GM21367 (cell line): ENCODE data around the gene NXN.
"Not testable (repeated sequence)": the region's sequence is repeated elsewhere in the genome, so short reads cannot be mapped to it uniquely, and the experiment has no call there.

ENCODE experiments used
- ATAC-seq: cut with Tn5 transposase; IDR thresholded peaks from one replicate; pipeline ENCODE4 v1.9.1; 2021; ENCODE audit not compliant: unreplicated experiment

The NXN gene

GRCh38 chr17:980406-981291, 1.1 kb upstream of the NXN start:
- ATAC-seq = no peak

- ATAC-seq = no peak
These were observed 401 bp downstream of the NXN start for GRCh38 chr17:979212-979538.

GRCh38 chr17:978103-979093, 1.2 kb downstream of the NXN start:
- ATAC-seq = no peak

GRCh38 chr17:977166-977565, 2.4 kb downstream of the NXN start:
- no peak for ATAC-seq

GRCh38 chr17:976312-976711, 3.3 kb downstream of the NXN start:
- ATAC-seq = no peak

GRCh38 chr17:975371-975915, 4.1 kb downstream of the NXN start:
- ATAC-seq = no peak

GRCh38 chr17:974778-975177, 4.8 kb downstream of the NXN start:
- not testable (repeated sequence) for ATAC-seq

- no peak for ATAC-seq
These were observed 6.5 kb downstream of the NXN start for GRCh38 chr17:973053-973452.

- not testable (repeated sequence) for ATAC-seq
These were observed 7.7 kb downstream of the NXN start for GRCh38 chr17:971861-972260.

GRCh38 chr17:970364-970763, 9.2 kb downstream of the NXN start:
- no peak for ATAC-seq

- ATAC-seq = no peak
These were observed 9.7 kb downstream of the NXN start for GRCh38 chr17:969811-970355.

- no peak for ATAC-seq
These were observed 10.5 kb downstream of the NXN start for GRCh38 chr17:968812-969730.

GRCh38 chr17:967122-967521, 12.5 kb downstream of the NXN start:
- no peak for ATAC-seq

- no peak for ATAC-seq
These were observed 14.1 kb downstream of the NXN start for GRCh38 chr17:965311-965989.

GRCh38 chr17:964876-965275, 14.7 kb downstream of the NXN start:
- ATAC-seq = no peak

- ATAC-seq = no peak
These were observed 16.9 kb downstream of the NXN start for GRCh38 chr17:962670-963069.

- ATAC-seq = no peak
These were observed 17.4 kb downstream of the NXN start for GRCh38 chr17:962166-962565.

GRCh38 chr17:958712-959451, 20.7 kb downstream of the NXN start:
- no peak for ATAC-seq

- no peak for ATAC-seq
These were observed 21.6 kb downstream of the NXN start for GRCh38 chr17:957856-958421.
